AG04450 (cell line): ENCODE results near the gene TLE1. TPM values are rescaled to one million over a fixed set of nuclear protein-coding genes. Genes with fewer than 3 reads are reported as not detected.

ENCODE experiments used
- CTCF ChIA-PET: fragments of 300-600, 350-600 bp; formaldehyde crosslinking; extraction: SDS; loops from one replicate; lab custom pipeline; 2022; ENCODE audit warnings: antibody characterized with exemption, inconsistent platforms; lab: Charles Lee
- POLR2A ChIA-PET: fragments of 350-600 bp; formaldehyde crosslinking; extraction: SDS; loops from one replicate; lab custom pipeline; 2021; ENCODE audit warnings: antibody characterized with exemption, inconsistent platforms; lab: Yijun Ruan, JAX
- DNase-seq: peaks from one replicate; pipeline ENCODE4 v3.0.0-alpha.2; 2011; ENCODE audit warnings: low read depth, low spot score
- H3K27ac ChIP-seq: one replicate; pipeline ENCODE4 v1.5.1; 2012; ENCODE audit warnings: low read depth, low read length, control low read depth
- H3K27me3 ChIP-seq: one replicate; pipeline ENCODE4 v1.6.0; 2012; ENCODE audit warnings: low read length; ENCODE audit not compliant: control insufficient read depth, insufficient read depth
- H3K4me3 ChIP-seq: 2 replicates; pipeline ENCODE4 v1.5.1; 2011; ENCODE audit warnings: mild to moderate bottlenecking, low read depth, low read length, control low read depth
- H3K9me3 ChIP-seq: 2 replicates; pipeline ENCODE4 v1.5.1; 2012; ENCODE audit warnings: low read length; ENCODE audit not compliant: control insufficient read depth, insufficient read depth
- polyA plus RNA-seq: library from polyadenylated mRNA; depleted of rRNA; stranded (reverse); fragments of >200 nt; gene quantifications from 2 replicates; pipeline ENCODE4 v1.2.3, GENCODE V29; 2011
- TF ChIP-seq, protein P1 (sequence below): IDR thresholded peaks from 2 replicates; pipeline ENCODE4 v1.5.1; 2011; ENCODE audit warnings: low read depth, low read length, control low read depth, inconsistent platforms

TLE1 gene
- polyA plus RNA-seq, 1 experiment, result 42.8 TPM

- Histone ChIP-seq H3K9me3 (no peaks in the 10 kb centered on the region), H3K27me3 (no peaks in the 10 kb centered on the region), H3K27ac (peak overlapping the region; percentile 88), H3K4me3 (no peak overlapping the region)
- ChIA-PET POLR2A (interaction anchor here (0.7 to 1.2 kb wide), 2 partner anchors 128 to 572 kb away, joined by 3 read pairs; no protein-coding TSS in a partner anchor), CTCF (no interaction called here)
- TF ChIP-seq, protein P1, sequence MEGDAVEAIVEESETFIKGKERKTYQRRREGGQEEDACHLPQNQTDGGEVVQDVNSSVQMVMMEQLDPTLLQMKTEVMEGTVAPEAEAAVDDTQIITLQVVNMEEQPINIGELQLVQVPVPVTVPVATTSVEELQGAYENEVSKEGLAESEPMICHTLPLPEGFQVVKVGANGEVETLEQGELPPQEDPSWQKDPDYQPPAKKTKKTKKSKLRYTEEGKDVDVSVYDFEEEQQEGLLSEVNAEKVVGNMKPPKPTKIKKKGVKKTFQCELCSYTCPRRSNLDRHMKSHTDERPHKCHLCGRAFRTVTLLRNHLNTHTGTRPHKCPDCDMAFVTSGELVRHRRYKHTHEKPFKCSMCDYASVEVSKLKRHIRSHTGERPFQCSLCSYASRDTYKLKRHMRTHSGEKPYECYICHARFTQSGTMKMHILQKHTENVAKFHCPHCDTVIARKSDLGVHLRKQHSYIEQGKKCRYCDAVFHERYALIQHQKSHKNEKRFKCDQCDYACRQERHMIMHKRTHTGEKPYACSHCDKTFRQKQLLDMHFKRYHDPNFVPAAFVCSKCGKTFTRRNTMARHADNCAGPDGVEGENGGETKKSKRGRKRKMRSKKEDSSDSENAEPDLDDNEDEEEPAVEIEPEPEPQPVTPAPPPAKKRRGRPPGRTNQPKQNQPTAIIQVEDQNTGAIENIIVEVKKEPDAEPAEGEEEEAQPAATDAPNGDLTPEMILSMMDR, result no peak
- DNase-seq, result peak; percentile 90
These were observed 129.6 kb downstream of the TLE1 start for GRCh38 chr9:81559709-81560108.

- Histone ChIP-seq H3K4me3 (no peak overlapping the region), H3K9me3 (no peaks in the 10 kb centered on the region), H3K27me3 (no peaks in the 10 kb centered on the region), H3K27ac (peak overlapping the region; percentile 91)
- TF ChIP-seq, protein P1, result no peak
- DNase-seq, result no peak
- CTCF ChIA-PET, result no interaction called here
- POLR2A ChIA-PET, result interaction anchor here (0.7 to 1.2 kb wide), 2 partner anchors 128 to 572 kb away, joined by 3 read pairs; no protein-coding TSS in a partner anchor
These were observed 130.2 kb downstream of the TLE1 start for GRCh38 chr9:81559197-81559596.

DNA sequence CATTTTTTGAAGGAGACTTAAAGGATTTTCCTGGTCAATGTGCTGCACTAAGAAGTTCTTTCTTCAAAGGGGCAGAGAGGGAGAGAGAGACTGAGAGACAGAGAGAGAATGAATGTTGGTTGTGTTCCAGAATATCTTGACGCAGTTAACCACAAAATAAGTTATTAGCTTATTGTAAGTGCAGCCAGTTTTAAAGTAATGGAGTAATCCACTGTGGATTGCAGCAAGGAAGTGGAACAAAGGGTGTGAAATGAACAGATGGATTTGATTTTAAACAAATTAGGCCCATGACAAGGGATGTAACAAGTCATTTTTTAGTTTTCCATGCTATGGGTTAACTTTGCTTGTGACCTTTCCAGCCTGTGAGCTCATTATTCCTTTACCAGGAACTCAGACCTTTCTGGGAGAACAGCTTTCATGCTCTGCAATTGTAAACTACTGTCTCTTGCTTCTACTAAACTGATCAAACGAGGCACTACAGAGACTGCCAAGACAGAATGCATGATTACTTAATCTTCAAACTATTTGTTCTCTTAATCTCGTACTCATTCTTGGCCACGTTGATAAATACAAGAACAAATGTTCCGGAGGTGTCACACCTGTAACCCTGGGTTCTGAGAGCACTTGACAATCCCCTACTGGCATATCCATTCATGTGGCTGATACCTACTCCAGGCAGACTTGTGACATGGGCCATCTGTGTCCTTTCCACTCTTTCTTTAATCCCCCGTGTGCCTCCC, 131.1 kb downstream of the TLE1 start:
- H3K27ac ChIP-seq, result peak overlapping the region; percentile 91
- POLR2A ChIA-PET, result interaction anchor here (0.9 to 1.2 kb wide), 2 partner anchors 43 to 95 kb away, joined by 4 to 5 read pairs; no protein-coding TSS in a partner anchor
- H3K9me3 ChIP-seq, result no peaks in the 10 kb centered on the region
- peak; percentile 74 for DNase-seq
- no peaks in the 10 kb centered on the region for H3K27me3 ChIP-seq
- TF ChIP-seq, protein P1, result no peak
- H3K4me3 ChIP-seq, result no peak overlapping the region
- CTCF ChIA-PET, result no interaction called here

DNA sequence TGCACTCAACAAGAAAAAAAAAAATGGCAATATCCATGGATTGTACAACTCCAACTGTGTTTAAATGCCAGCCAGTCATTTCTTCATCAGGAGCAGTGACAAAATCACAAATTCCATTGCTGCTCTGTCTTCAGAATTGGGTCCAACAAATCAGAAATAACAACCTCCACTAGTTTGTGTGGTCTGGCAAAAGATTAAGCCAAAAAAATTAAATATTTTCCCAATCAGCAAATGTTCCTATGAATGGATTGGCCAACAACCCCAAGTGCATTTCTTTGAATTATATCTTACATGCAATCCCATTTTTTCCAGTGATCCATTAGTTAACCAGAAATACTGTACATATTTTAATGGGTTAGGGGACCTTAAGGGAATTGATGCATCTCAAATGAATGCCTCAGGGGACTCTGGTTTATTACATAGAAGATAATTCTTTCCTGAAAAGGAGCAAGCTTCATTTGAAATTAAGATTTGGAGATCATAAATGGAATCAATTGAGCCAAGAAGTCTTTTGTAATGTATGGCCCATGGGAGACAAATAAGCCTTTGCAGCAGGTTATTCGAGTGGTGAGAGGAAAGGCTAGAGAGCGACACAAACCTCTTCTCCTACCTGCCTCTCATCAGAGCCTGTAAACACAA, 131.8 kb downstream of the TLE1 start:
- no peak overlapping the region for H3K27ac ChIP-seq
- no peaks in the 10 kb centered on the region for H3K9me3 ChIP-seq
- ChIA-PET POLR2A (interaction anchor here (0.9 to 1.2 kb wide), 2 partner anchors 44 to 96 kb away, joined by 4 to 5 read pairs; no protein-coding TSS in a partner anchor), CTCF (no interaction called here)
- no peak overlapping the region for H3K4me3 ChIP-seq
- no peaks in the 10 kb centered on the region for H3K27me3 ChIP-seq
- no peak for DNase-seq
- TF ChIP-seq, protein P1, result no peak

- ChIA-PET CTCF (no interaction called here), POLR2A (no interaction called here)
- no peak for DNase-seq
- H3K9me3 ChIP-seq, result no peaks in the 10 kb centered on the region
- H3K4me3 ChIP-seq, result no peak overlapping the region
- H3K27me3 ChIP-seq, result no peaks in the 10 kb centered on the region
- TF ChIP-seq, protein P1, result no peak
- no peak overlapping the region for H3K27ac ChIP-seq
These were observed 132.4 kb downstream of the TLE1 start for GRCh38 chr9:81556923-81557322.
